Karpas-422 (cell line): Measurements from ENCODE around the gene L1CAM. TPM values are rescaled to one million over a fixed set of nuclear protein-coding genes. Genes with fewer than 3 reads are reported as not detected.

ENCODE experiments used
- DNase-seq: peaks from one replicate; pipeline ENCODE4 v3.0.0-alpha.2; 2015
- H2AFZ ChIP-seq: fragments of 200-600 bp; sonication (generic); 2 replicates; pipeline ENCODE4 v1.6.1; 2014; ENCODE audit warnings: antibody characterized with exemption, low read length, mixed read lengths
- H3K27ac ChIP-seq: fragments of 200-600 bp; sonication (generic); 2 replicates; pipeline ENCODE4 v1.5.1; 2014; ENCODE audit warnings: mild to moderate bottlenecking, low read length, moderate library complexity
- H3K27me3 ChIP-seq: fragments of 200-600 bp; sonication (generic); 2 replicates; pipeline ENCODE4 v1.6.1; 2014; ENCODE audit warnings: low read length, mixed read lengths
- H3K36me3 ChIP-seq: fragments of 200-600 bp; sonication (generic); 2 replicates; pipeline ENCODE4 v1.6.1; 2014; ENCODE audit warnings: low read length, mixed read lengths; ENCODE audit not compliant: insufficient read depth
- H3K4me1 ChIP-seq: fragments of 200-600 bp; sonication (generic); 2 replicates; pipeline ENCODE4 v1.6.1; 2014; ENCODE audit warnings: mild to moderate bottlenecking, low read length, mixed read lengths
- H3K4me2 ChIP-seq: fragments of 200-600 bp; sonication (generic); 2 replicates; pipeline ENCODE4 v1.6.1; 2014; ENCODE audit warnings: low read length, low read depth, mild to moderate bottlenecking; ENCODE audit not compliant: poor library complexity, severe bottlenecking
- H3K4me3 ChIP-seq: fragments of 200-600 bp; sonication (generic); 2 replicates; pipeline ENCODE4 v1.5.1; 2014; ENCODE audit warnings: mild to moderate bottlenecking, antibody characterized with exemption, low read length, mixed read lengths
- H3K79me2 ChIP-seq: fragments of 200-600 bp; sonication (generic); 2 replicates; pipeline ENCODE4 v1.6.1; 2014; ENCODE audit warnings: mild to moderate bottlenecking, low read length, mixed read lengths
- H3K9ac ChIP-seq: fragments of 200-600 bp; sonication (generic); 2 replicates; pipeline ENCODE4 v1.6.0; 2014; ENCODE audit warnings: low read length
- H3K9me2 ChIP-seq: fragments of 200-600 bp; sonication (generic), shearing (Covaris generic); replicated peaks from 2 replicates; pipeline ENCODE4 v1.6.0; 2014; ENCODE audit warnings: mild to moderate bottlenecking, low read length, moderate library complexity; ENCODE audit not compliant: insufficient read depth
- H3K9me3 ChIP-seq: fragments of 300-700, 200-600 bp; sonication (generic); 2 replicates; pipeline ENCODE4 v1.6.1; 2014; ENCODE audit warnings: low read length, mixed read lengths
- H4K20me1 ChIP-seq: fragments of 200-600 bp; sonication (generic); 2 replicates; pipeline ENCODE4 v1.6.1; 2014; ENCODE audit warnings: mild to moderate bottlenecking, antibody characterized with exemption, low read length, low read depth; ENCODE audit not compliant: insufficient read depth
- total RNA-seq: library from RNA; depleted of rRNA; stranded (reverse); fragments of >200 nt; shearing (Covaris generic); gene quantifications from 2 replicates; pipeline ENCODE4 v1.2.3, GENCODE V29; 2014; ENCODE audit warnings: low replicate concordance

L1CAM gene
- total RNA-seq, 1 experiment from 2014 or later = not detected

DNA sequence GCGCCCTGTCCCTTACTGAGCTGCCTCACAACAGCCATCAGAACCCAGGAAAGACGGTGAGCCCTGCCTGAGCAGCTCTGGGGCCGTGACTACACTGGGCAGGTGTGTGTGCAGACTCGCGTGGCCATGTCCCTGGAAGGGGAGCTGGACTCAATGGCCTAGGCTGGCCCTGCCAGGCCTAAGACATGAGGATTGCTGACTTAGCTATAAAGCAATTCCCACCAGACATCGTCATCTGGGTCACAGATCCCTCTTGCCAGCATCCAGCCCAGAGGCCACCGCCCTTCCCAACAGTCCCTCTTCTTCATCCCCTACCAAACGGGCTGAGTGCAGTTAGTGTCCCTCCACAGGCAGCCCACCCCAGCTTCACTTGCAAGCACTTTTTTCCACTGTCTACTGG is 45.2 kb upstream of the L1CAM start:
- Histone ChIP-seq H3K36me3 (0 out of 2 replicates have a peak, but pooled peaks cover 4% of the 10 kb centered on the region), H3K79me2 (peaks cover 20% of the 10 kb centered on the region), H3K9me3 (no peaks in the 10 kb centered on the region), H3K4me2 (no peak overlapping the region), H2AFZ (no peak overlapping the region), H3K27ac (no peak overlapping the region), H3K4me3 (no peak overlapping the region), H3K27me3 (no peaks in the 10 kb centered on the region), H3K4me1 (peaks cover 44% of the 10 kb centered on the region), H3K9me2 (no peaks in the 10 kb centered on the region), H4K20me1 (no peaks in the 10 kb centered on the region), H3K9ac (no peak overlapping the region)
- DNase-seq = no peak

DNA sequence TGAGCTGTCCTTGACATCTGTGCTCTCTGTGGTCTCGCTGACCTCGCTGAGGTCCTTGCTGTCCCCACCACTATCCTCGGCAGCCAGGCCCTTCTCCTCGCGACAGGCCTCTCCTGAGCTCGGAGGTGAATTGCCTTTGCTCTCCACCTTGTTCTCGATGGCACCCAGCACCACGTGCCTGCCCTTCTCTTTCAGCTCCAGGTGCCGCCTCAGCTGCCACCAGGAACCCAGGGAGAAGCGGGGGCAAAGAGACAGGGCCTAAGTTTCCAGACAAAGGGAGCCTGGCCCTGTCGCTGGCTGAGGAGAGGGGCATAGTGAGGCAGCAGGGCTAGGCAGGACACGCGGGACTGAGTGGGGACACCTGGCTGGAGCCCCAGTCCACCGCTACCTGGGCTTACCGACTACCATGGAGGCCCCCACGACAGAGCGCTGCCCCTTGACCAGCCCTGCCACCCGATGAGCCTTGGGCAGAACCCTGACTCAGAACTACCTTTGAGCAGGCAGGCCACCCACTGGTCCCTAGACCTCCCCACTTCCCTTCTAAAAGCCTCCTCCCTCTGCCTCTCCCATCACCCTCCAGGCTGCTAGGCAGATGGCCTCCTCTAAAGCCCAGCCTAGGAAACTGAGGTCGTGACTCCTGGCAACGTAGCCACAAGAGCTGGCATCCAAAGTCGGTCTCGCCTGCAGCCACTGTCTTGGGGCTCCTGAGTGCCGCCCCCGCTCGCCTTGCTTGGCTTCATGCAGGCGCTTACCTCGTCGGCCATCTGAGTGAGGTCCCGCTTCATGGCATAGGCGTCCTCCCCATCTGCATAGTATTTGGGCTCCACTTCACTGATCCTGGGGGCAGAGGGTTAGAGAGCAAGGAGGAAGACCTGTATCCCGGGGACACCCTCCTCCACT is 44.3 kb upstream of the L1CAM start:
- Histone ChIP-seq H3K4me1 (peaks cover 42% of the 10 kb centered on the region), H3K9me2 (no peaks in the 10 kb centered on the region), H3K79me2 (peaks cover 20% of the 10 kb centered on the region), H3K27me3 (no peaks in the 10 kb centered on the region), H3K9me3 (no peaks in the 10 kb centered on the region), H3K27ac (0 out of 2 replicates have a peak overlapping the region, but pooled peaks have one; percentile 63), H4K20me1 (no peaks in the 10 kb centered on the region), H3K4me3 (no peak overlapping the region), H2AFZ (no peak overlapping the region), H3K4me2 (no peak overlapping the region), H3K36me3 (0 out of 2 replicates have a peak, but pooled peaks cover 4% of the 10 kb centered on the region), H3K9ac (no peak overlapping the region)
- DNase-seq = no peak

DNA sequence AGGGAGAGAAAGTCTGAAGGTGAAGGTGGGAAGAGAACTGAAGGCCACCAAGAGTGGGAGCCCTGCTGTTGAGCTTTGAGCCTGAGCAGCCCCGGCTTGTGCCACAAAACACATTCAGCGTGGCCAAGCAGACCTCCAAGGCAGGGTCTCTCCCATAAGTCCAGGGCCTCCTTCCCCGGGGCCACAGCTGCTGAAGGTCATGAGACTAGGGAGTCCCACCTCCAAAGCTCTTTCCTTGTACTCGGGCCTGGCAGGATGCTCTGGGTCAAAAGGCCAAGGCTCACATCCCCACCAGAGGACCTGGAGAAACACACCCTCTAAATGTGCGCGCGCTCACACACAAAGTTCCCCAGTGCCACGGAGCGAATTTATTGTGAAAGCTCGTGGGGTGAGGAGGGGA is 43.6 kb upstream of the L1CAM start:
- Histone ChIP-seq H3K9me2 (no peaks in the 10 kb centered on the region), H4K20me1 (no peaks in the 10 kb centered on the region; the same call in 1 of the 2 replicates), H3K9me3 (no peaks in the 10 kb centered on the region), H3K36me3 (0 out of 2 replicates have a peak, but pooled peaks cover 4% of the 10 kb centered on the region), H3K27me3 (no peaks in the 10 kb centered on the region), H3K4me1 (peaks cover 49% of the 10 kb centered on the region), H2AFZ (no peak overlapping the region), H3K9ac (peak overlapping the region; percentile 55), H3K27ac (peak overlapping the region; percentile 63), H3K4me3 (peak overlapping the region; percentile 24; the same call in 1 of the 2 replicates), H3K79me2 (peaks cover 26% of the 10 kb centered on the region), H3K4me2 (peak overlapping the region; percentile 36)
- no peak for DNase-seq

DNA sequence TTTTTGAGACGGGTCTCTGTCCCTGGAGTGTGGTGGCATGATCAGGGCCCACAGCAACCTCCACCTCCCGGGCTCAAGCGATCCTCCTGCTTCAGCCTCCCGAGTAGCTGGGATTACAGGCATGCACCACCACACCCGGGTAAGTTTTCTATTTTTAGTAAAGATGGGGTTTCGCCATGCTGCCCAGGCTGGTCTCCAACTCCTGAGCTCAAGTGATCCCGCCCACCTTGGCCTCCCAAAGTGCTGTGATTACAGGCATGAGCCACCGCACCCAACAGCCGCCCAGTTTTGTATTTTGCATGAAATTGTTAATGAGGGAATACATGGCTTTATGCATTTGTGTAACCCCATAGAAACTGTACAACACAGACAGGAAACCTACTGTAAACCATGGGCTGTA is 42.9 kb upstream of the L1CAM start:
- DNase-seq = peak; percentile 61
- peaks cover 56% of the 10 kb centered on the region for H3K4me1 ChIP-seq
- H3K9me2 ChIP-seq = no peaks in the 10 kb centered on the region
- peaks cover 26% of the 10 kb centered on the region for H3K79me2 ChIP-seq
- H3K9me3 ChIP-seq = no peaks in the 10 kb centered on the region
- 0 out of 2 replicates have a peak, but pooled peaks cover 4% of the 10 kb centered on the region for H3K36me3 ChIP-seq
- H3K4me3 ChIP-seq = peak overlapping the region; percentile 24; the same call in 1 of the 2 replicates
- H3K27me3 ChIP-seq = no peaks in the 10 kb centered on the region
- no peaks in the 10 kb centered on the region; the same call in 1 of the 2 replicates for H4K20me1 ChIP-seq
- H3K9ac ChIP-seq = peak overlapping the region; percentile 55
- peak overlapping the region; percentile 63 for H3K27ac ChIP-seq
- H3K4me2 ChIP-seq = peak overlapping the region; percentile 36
- no peak overlapping the region for H2AFZ ChIP-seq

DNA sequence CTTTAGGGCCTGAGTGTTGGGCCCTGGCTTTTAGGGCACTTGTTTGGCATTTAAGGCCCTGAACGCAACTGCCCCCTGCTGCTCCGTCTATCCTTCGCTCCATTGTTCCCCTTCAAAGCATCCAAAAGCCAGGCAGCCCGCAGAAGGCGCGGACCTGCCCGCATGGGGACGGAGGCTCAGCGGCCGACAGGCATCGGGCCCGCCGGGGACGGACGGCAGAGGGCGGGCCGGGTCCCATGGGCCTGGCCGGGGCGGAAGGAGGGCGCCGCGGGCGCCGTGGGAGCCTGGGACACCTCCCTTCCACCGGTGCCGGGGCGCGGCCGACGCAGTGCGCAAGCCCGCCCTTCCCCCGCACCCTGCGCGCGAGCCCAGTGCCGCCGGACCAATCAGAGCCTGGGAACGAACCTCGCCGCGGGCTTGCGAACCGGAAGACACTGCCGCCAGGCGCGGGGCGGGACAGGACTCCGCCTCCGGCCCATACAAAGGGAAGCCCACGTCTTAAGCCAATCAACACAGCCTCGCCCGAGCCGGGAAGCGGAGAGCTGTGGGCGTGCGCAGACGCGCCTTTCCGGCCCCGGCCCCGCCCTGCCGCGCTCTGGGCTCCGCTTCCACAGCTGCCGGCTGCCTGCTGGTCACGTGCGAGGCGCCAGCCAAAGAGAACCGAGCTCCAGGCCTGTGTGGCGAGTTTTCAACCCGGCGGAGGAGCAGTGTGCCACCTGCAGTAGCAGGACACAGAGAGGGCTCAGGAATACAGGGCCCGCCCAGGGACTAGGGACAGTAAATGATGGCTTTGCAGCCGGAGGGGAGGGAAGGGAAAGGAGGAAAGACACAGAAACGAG is 42.2 kb upstream of the L1CAM start:
- Histone ChIP-seq H3K9me2 (no peaks in the 10 kb centered on the region), H3K79me2 (peaks cover 26% of the 10 kb centered on the region), H3K27me3 (no peaks in the 10 kb centered on the region), H3K9ac (peak overlapping the region; percentile 95), H3K4me3 (peak overlapping the region; percentile 84), H3K9me3 (no peaks in the 10 kb centered on the region), H4K20me1 (peaks cover 3% of the 10 kb centered on the region; the same call in 1 of the 2 replicates), H3K27ac (peak overlapping the region; percentile 99), H3K4me2 (peak overlapping the region; percentile 78), H3K4me1 (peaks cover 54% of the 10 kb centered on the region), H2AFZ (no peak overlapping the region), H3K36me3 (0 out of 2 replicates have a peak, but pooled peaks cover 4% of the 10 kb centered on the region)
- DNase-seq = peak; percentile 97

DNA sequence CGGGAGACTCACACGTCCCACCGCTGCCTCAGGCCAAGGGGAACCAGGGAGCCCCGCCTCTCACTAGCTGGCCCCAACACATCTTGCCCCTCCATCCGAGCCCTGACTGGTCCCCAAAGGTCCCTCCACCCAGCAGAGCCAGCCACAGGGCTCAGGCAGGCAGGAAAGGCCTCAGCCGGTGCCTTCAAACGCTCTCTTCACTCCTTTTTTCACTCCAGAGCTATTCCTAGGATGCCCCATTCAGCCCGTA is 41.6 kb upstream of the L1CAM start:
- Histone ChIP-seq H2AFZ (no peak overlapping the region), H3K4me3 (peak overlapping the region; percentile 84), H3K9me3 (no peaks in the 10 kb centered on the region), H3K9me2 (no peaks in the 10 kb centered on the region), H3K79me2 (peaks cover 21% of the 10 kb centered on the region), H4K20me1 (peaks cover 8% of the 10 kb centered on the region; the same call in 1 of the 2 replicates), H3K4me2 (peak overlapping the region; percentile 78), H3K27ac (peak overlapping the region; percentile 99), H3K27me3 (no peaks in the 10 kb centered on the region), H3K4me1 (peaks cover 51% of the 10 kb centered on the region), H3K36me3 (no peaks in the 10 kb centered on the region), H3K9ac (peak overlapping the region; percentile 95)
- no peak for DNase-seq

DNA sequence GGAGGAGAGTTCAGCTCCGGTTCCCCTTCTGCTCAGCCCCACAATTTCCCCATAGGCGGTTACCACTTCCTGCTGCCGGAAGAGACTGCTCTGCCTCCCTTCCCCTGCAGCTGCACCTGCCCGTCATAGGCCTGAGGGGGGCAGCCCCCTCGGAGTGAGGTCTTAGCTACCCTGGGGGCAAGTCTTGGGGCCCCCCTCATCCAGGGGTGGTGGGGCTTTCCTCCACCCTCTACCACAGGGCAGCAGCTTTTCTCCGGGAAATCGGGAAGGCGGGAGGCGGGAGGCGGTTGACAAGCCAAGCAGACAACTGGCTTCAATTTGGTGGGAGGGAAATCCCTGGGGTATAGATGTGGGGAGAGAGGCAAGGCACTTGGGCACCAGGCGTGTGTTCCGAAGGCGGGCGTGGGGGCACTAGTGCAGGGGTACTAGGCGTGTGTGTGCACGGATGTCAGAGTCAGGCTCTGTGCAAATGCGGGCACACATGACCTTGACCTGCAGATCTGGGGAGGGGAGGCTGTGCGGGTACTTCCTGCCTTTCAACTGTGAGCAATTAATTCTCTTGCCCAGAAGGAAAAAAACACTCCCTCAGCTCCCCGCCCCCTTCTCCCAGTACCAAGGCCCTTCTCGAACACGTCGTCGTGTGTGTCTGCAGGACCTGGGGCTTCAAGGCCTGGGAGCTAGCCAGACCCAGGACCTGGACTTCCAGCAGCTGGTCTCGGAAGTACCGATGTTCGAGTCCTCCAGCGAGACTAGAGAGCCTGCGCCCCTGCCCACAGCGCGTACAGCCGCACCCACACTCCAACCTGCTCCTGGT is 41.1 kb upstream of the L1CAM start:
- H2AFZ ChIP-seq = no peak overlapping the region

More for the DNA sequence above, 41.1 kb upstream of the L1CAM start:
- H3K9me3 ChIP-seq = no peaks in the 10 kb centered on the region
- no peaks in the 10 kb centered on the region for H3K27me3 ChIP-seq
- peaks cover 51% of the 10 kb centered on the region for H3K4me1 ChIP-seq
- H3K36me3 ChIP-seq = no peaks in the 10 kb centered on the region
- no peaks in the 10 kb centered on the region for H3K9me2 ChIP-seq
- H4K20me1 ChIP-seq = peaks cover 10% of the 10 kb centered on the region; the same call in 1 of the 2 replicates
- peak overlapping the region; percentile 84 for H3K4me3 ChIP-seq
- H3K27ac ChIP-seq = peak overlapping the region; percentile 99
- DNase-seq = peak; percentile 94
- H3K79me2 ChIP-seq = peaks cover 19% of the 10 kb centered on the region
- peak overlapping the region; percentile 95 for H3K9ac ChIP-seq
- peak overlapping the region; percentile 78 for H3K4me2 ChIP-seq
